Spleen (tissue), 11 donors: Measurements from ENCODE around the gene THBS1. TPM values are rescaled to one million over a fixed set of nuclear protein-coding genes. Genes with fewer than 3 reads are reported as not detected.

Source experiments
- DNase-seq: peaks from one replicate; pipeline ENCODE4 v3.0.0-alpha.2; 2020
- H3K27ac ChIP-seq, 8 donors: fragments of 200-600 bp; sonication (generic) in 7 of 8; 1 replicate in 4 of 8; 2 replicates in 4 of 8; pipeline versions ENCODE4 v1.5.0 to v1.8.0; 2016 to 2021; ENCODE audit warnings: inconsistent platforms in 4 of 8, mild to moderate bottlenecking in 4 of 8, moderate library complexity in 1 of 8
- H3K27me3 ChIP-seq, 7 donors: fragments of 200-600 bp; sonication (generic) in 6 of 7; replicated peaks in 1 of 7; 1 replicate in 4 of 7; 2 replicates in 3 of 7; pipeline versions ENCODE4 v1.5.0 to v1.8.0; 2016 to 2021; ENCODE audit warnings: inconsistent platforms in 3 of 7, mild to moderate bottlenecking in 1 of 7
- H3K36me3 ChIP-seq, 6 donors: fragments of 200-600 bp; sonication (generic) in 5 of 6; 1 replicate in 4 of 6; 2 replicates in 2 of 6; pipeline versions ENCODE4 v1.5.0 to v1.8.0; 2016 to 2021; ENCODE audit warnings: inconsistent platforms in 2 of 6
- H3K4me1 ChIP-seq, 6 donors: fragments of 200-600 bp; sonication (generic) in 5 of 6; 1 replicate in 3 of 6; 2 replicates in 3 of 6; pipeline versions ENCODE4 v1.5.0 to v1.8.0; 2016 to 2021; ENCODE audit warnings: inconsistent platforms in 3 of 6
- H3K4me3 ChIP-seq, 8 donors: fragments of 200-600 bp; sonication (generic) in 7 of 8; 1 replicate in 4 of 8; 2 replicates in 4 of 8; pipeline versions ENCODE4 v1.5.0 to v1.8.0; 2016 to 2021; ENCODE audit warnings: inconsistent platforms in 4 of 8, mild to moderate bottlenecking in 4 of 8, moderate library complexity in 2 of 8
- H3K9me3 ChIP-seq, 8 donors: fragments of 200-600 bp; sonication (generic) in 7 of 8; 1 replicate in 4 of 8; 2 replicates in 4 of 8; pipeline versions ENCODE4 v1.5.0 to v1.8.0; 2016 to 2021; ENCODE audit warnings: inconsistent platforms in 4 of 8
- POLR2A ChIP-seq, 3 donors: fragments of 450-650 bp; IDR thresholded peaks; one replicate each; pipeline ENCODE4 v1.5.1; 2017; ENCODE audit warnings: antibody characterized with exemption in 3 of 3, mild to moderate bottlenecking in 1 of 3
- POLR2AphosphoS5 ChIP-seq, 3 donors: sonication (generic); formaldehyde crosslinking; IDR thresholded peaks; one replicate each; pipeline ENCODE4 v1.5.1; 2017; ENCODE audit warnings: antibody characterized with exemption in 3 of 3
- WGBS, 5 donors: extraction: QIAGEN DNeasy Blood & Tissue Kit in 3 of 5; methylation state at CpG; one replicate each; pipeline versions ENCODE4 v1.1.5 to v1.1.7; 2013 to 2018; 5-methylcytosine and 5-hydroxymethylcytosine counted together
- intact Hi-C: fragments of 100-400 bp; cut with DNase I; formaldehyde crosslinking; loops from one replicate; pipeline ENCODE4 v1.15.0; 2023; ENCODE audit warnings: low total_unique reads
- polyA plus RNA-seq, 3 donors: library from polyadenylated mRNA; stranded (reverse); fragments of 200-250 nt; gene quantifications; one replicate each; pipeline ENCODE4 v1.2.1, GENCODE V29; 2013
- total RNA-seq, 7 donors: library from RNA; depleted of rRNA in 3 of 7; stranded (reverse); fragments of >200 nt in 3 of 7; fragmentation: NEBNext Ultra II Directional in 4 of 7; extraction: Animal tissue kit (Norgen Biotek cat#: 25700) in 4 of 7; gene quantifications; one replicate each; pipeline versions ENCODE4 v1.1.0 to v1.2.1, GENCODE V29; 2016 to 2021
- TF ChIP-seq, protein P1 (sequence below), 11 experiments: fragments of 200-600 bp in 7 of 11; fragments of 450-650 bp in 4 of 11; sonication (generic) in 4 of 11; IDR thresholded peaks in 8 of 11; conservative IDR thresholded peaks in 3 of 11; 1 replicate in 7 of 11; 2 replicates in 4 of 11; pipeline versions ENCODE4 v1.4.0 to v1.8.0; 2016 to 2021; ENCODE audit warnings: antibody characterized with exemption in 11 of 11, inconsistent platforms in 4 of 11, mild to moderate bottlenecking in 1 of 11
- donor health status: healthy with polysubstance abuse.
- donor health status: DM: no; HTN: no; CAD: no; lungs with moderate emphysema.
- donor health status: DM: no; HTN: no; CAD: no.
- donor health status: Bipolar disorder and iron deficiency.
- donor health status: healthy.
- donor health status: DM: no; HTN: no; CAD: no.
- donor health status: DM: yes; HTN: yes; CAD: no.

THBS1 gene
- total and polyA plus RNA-seq, 10 donors: 8.4 to 1,022 (median 271) TPM

DNA sequence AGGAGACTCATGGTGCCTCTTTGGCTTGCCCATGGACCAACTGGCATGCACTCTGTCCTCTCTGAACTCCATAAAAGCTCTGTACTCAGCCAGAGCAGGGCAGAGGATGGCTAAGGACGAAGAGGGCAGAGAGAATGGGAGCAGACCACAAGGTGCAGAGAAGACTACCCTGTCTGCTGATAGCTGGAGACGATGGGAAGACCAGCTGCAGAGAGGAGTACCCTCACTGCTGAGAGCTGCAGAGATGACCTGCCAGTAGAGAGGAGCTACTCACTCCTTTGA is 65.0 kb downstream of the THBS1 start:
- no peak overlapping the region for H3K27ac ChIP-seq
- no peak for DNase-seq
- no peaks in the 10 kb centered on the region for H3K4me1 ChIP-seq
- WGBS, 5 donors: 82 to 93% (median 86%) methylated on average over 2 of the region's 2 CpGs
- H3K27me3 ChIP-seq: no peaks in the 10 kb centered on the region
- TF ChIP-seq POLR2AphosphoS5 (IDR thresholded peaks at IDR 0.05) (no peak), POLR2A (IDR thresholded peaks at IDR 0.05) (no peak)
- TF ChIP-seq, protein P1, sequence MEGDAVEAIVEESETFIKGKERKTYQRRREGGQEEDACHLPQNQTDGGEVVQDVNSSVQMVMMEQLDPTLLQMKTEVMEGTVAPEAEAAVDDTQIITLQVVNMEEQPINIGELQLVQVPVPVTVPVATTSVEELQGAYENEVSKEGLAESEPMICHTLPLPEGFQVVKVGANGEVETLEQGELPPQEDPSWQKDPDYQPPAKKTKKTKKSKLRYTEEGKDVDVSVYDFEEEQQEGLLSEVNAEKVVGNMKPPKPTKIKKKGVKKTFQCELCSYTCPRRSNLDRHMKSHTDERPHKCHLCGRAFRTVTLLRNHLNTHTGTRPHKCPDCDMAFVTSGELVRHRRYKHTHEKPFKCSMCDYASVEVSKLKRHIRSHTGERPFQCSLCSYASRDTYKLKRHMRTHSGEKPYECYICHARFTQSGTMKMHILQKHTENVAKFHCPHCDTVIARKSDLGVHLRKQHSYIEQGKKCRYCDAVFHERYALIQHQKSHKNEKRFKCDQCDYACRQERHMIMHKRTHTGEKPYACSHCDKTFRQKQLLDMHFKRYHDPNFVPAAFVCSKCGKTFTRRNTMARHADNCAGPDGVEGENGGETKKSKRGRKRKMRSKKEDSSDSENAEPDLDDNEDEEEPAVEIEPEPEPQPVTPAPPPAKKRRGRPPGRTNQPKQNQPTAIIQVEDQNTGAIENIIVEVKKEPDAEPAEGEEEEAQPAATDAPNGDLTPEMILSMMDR (IDR thresholded peaks at IDR 0.05 in 8 of 11, conservative IDR thresholded peaks at IDR 0.05 in 3 of 11): no peak
- H3K36me3 ChIP-seq: no peaks in the 10 kb centered on the region
- intact Hi-C loops: no loop called here
- no peak overlapping the region for H3K4me3 ChIP-seq
- no peaks in the 10 kb centered on the region for H3K9me3 ChIP-seq

DNA sequence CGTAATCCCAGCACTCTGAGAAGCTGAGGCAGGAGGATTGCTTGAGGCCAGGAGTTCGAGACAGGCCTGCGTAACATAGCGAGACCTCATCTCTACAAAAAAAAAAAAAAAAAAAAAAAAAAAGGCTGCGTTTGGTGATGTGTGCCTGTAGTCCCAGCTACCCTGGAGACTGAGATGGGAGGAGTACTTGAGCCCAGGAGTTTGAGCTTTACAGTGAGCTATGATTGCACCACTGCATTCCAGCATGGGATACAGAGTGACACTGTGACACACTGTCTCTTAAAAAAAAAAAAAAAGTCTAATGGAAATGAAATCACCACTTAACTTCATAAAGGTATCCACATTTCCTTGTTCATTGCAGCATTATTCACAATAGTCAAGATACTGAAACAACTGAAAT is 65.5 kb downstream of the THBS1 start:
- TF ChIP-seq POLR2AphosphoS5 (IDR thresholded peaks at IDR 0.05): no peak
- TF ChIP-seq POLR2A (IDR thresholded peaks at IDR 0.05): no peak
- TF ChIP-seq, protein P1 (IDR thresholded peaks at IDR 0.05 in 8 of 11, conservative IDR thresholded peaks at IDR 0.05 in 3 of 11): no peak
- H3K27ac ChIP-seq: no peak overlapping the region
- no peaks in the 10 kb centered on the region for H3K27me3 ChIP-seq
- no peaks in the 10 kb centered on the region for H3K9me3 ChIP-seq
- H3K4me1 ChIP-seq: no peaks in the 10 kb centered on the region
- intact Hi-C loops: no loop called here
- no peak for DNase-seq
- H3K4me3 ChIP-seq: no peak overlapping the region
- H3K36me3 ChIP-seq: no peaks in the 10 kb centered on the region
- WGBS, 5 donors: 90 to 98% (median 95%) methylated on average over 5 of the region's 5 CpGs

Other genes starting within 250 kb of the THBS1 start
- gene FSIP1, start 201.8 kb downstream of the THBS1 start, total RNA-seq: 1 to 10 TPM in 1 of 7 donors, under 1 TPM in 6; 0.28 to 2.3 (median 0.63) TPM
- gene FSIP1, start 201.8 kb downstream of the THBS1 start, polyA plus RNA-seq: under 1 TPM; 0.09 to 0.13 (median 0.12) TPM